ENCODE results near the gene STXBP6.

STXBP6 gene

DNA sequence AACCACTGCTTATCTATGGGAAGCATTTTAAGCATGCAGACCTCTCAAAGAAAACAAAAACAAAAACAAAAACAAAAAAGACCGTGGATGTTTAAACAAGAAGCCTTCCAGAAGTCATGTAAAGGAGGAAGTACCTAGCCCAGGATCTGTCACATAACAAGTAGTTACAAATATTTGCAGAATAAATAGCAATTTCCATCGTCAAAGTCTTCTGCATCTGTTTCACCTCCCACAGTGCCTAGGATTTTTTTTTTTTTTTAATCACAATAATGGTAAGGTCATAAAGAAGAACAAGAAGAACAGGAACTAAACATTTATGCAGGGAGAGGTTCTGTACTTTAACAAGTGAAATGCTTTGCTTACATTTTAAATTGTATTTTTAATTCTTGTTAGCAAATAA is 2.4 kb upstream of the STXBP6 start:
- intact Hi-C loops (cut with DNase I; ENCODE audit: low total_unique reads): no loop called here
- TF ChIP-seq CTCF (IDR thresholded peaks at IDR 0.05): no peak
- H3K27me3 ChIP-seq: peaks cover 0 to 22% of the 10 kb centered on the region in 2 donors

DNA sequence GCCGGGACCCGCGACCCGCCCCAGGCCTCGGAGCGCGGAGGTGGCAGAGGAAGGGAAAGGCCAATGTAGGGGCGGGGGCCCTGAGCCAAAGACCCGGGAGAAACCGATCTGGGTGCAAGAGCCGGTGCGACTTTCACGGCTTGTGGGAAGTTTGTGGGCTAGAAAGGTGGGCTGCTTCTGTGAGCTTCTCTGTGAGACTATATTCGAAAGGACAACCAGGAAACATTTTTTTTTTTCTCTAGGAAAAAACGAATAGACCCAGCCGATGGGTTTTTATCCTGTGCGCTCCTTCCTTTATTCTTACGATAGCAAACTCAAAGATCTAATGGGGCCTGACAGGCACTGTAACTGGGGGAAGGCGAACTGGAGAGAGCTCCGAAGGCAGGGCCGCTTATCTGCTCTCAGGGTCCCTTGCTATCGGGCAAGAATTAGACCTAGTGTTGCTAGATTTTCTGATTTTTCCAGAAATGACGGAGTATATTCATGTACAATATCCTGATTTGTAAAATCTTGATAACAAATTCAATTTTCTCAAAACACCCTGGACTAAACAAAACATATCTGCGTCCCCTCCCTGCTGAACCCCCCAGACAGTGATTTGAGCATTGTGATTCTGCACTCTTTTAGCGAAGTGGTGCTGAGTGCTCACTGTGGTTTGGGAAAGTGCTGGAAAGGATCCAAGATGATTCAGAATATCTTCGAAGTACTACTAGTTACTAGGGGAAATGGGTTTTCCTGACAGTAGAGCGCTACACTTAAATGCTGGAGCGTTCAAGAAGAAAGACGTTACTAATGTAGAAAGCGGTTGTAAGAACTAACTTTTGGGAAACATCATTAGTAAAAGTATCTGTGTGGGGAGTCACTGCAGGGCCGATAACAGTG is 563 bp upstream of the STXBP6 start:
- H3K27me3 ChIP-seq: peaks cover 0 to 22% of the 10 kb centered on the region in 2 donors
- H3K36me3 ChIP-seq: no peaks in the 10 kb centered on the region
- peaks cover 0 to 31% (median 25%) of the 10 kb centered on the region in 4 donors for H3K4me1 ChIP-seq
- no peaks in the 10 kb centered on the region for H3K9me3 ChIP-seq
- peak overlapping the region; percentile 52 to 69 for H3K4me3 ChIP-seq
- intact Hi-C loops (cut with DNase I; ENCODE audit: low total_unique reads): no loop called here
- no peak for DNase-seq
- H3K27ac ChIP-seq: peak overlapping the region in 1 of 2 donors; percentile 2
- no peak for TF ChIP-seq CTCF (IDR thresholded peaks at IDR 0.05)

More for the DNA sequence above, 2.4 kb upstream of the STXBP6 start:
- Histone ChIP-seq H3K27ac (no peak overlapping the region), H3K9me3 (no peaks in the 10 kb centered on the region), H3K4me3 (no peak overlapping the region), H3K4me1 (peaks cover 0 to 31% (median 25%) of the 10 kb centered on the region in 4 donors), H3K36me3 (no peaks in the 10 kb centered on the region)
- no peak for DNase-seq

DNA sequence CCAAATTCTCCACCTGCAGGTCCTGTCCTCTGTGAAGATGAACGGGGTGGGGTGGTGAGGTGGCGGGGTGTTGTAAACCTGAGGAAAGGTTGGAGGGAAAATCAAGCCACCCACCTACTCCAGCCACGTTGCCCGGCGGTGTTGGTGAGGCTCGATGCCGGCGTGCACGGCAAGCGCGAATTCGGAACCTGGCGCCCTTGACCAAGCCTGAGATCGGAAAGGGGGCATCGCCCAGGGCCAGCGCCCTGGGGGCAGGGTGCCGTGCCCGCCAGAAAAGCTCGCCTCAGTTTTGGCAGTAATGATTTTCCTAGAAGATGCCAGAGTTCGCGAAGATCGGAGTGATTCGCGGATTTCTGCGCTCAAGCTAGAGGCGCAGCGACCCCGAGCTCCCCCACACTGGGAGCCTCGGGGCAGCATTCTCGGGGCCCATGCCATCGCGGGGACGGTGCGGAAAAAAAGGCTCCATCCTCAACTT is 817 bp downstream of the STXBP6 start:
- Histone ChIP-seq H3K36me3 (no peaks in the 10 kb centered on the region), H3K9me3 (no peaks in the 10 kb centered on the region), H3K27ac (no peak overlapping the region), H3K4me3 (peak overlapping the region; percentile 52 to 69), H3K27me3 (peaks cover 0 to 16% of the 10 kb centered on the region in 2 donors), H3K4me1 (peaks cover 0 to 31% (median 25%) of the 10 kb centered on the region in 4 donors)
- no peak for TF ChIP-seq CTCF (IDR thresholded peaks at IDR 0.05)
- DNase-seq: no peak
- intact Hi-C loops (cut with DNase I; ENCODE audit: low total_unique reads): no loop called here

DNA sequence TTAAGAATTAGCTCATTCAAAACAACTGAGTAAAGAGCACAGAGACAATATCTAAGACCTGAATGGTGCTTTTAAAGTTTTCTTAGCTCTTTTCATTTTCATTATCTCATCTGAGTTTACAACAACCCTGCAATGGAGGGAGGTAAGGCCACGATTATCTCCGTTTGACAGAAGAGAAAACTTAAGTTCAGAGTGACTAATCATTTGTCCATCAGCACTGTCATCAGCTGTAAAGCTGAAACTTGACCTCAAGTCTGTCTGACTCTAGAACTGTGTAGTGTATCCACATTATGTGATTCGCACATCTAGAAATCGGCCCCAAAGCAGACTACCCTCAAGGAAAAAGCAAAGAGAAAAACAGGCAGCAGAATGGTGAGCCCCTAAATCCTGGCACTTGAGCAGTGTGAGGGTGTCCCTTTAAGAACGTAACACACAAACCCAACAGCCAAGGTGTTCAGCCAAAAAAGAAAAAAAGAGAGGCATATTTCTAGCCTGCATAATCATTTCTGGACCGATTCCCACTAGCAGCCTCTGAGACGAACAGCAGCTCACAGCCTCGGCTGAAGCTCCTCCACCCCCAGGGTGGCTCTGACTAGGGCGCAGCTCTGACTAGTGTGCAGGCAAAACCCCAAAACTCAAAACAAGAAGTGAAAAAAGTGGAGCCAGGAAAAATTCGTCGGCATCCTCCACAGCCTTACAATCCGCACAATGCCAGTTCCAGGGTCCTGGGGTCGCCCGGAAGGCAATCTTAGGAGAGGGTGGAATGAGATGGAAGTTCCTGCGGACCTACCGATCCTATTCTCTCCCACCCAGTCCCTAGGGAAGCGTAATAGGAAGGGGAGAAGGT is 1.6 kb downstream of the STXBP6 start:
- H3K9me3 ChIP-seq: no peaks in the 10 kb centered on the region
- no peaks in the 10 kb centered on the region for H3K36me3 ChIP-seq
- peaks cover 0 to 16% of the 10 kb centered on the region in 2 donors for H3K27me3 ChIP-seq
- no peak for TF ChIP-seq CTCF (IDR thresholded peaks at IDR 0.05)
- intact Hi-C loops (cut with DNase I; ENCODE audit: low total_unique reads): no loop called here
- no peak overlapping the region for H3K27ac ChIP-seq
- H3K4me1 ChIP-seq: peaks cover 0 to 31% (median 25%) of the 10 kb centered on the region in 4 donors
- peak in 1 of 2 donors; percentile 30 for DNase-seq
- peak overlapping the region; percentile 52 to 69 for H3K4me3 ChIP-seq

- TF ChIP-seq CTCF (IDR thresholded peaks at IDR 0.05): no peak
- Histone ChIP-seq H3K9me3 (no peaks in the 10 kb centered on the region), H3K36me3 (no peaks in the 10 kb centered on the region), H3K4me3 (no peak overlapping the region), H3K27ac (no peak overlapping the region), H3K4me1 (peaks cover 0 to 31% (median 25%) of the 10 kb centered on the region in 4 donors), H3K27me3 (peaks cover 0 to 7% of the 10 kb centered on the region in 2 donors)
- intact Hi-C loops (cut with DNase I; ENCODE audit: low total_unique reads): no loop called here
- no peak for DNase-seq
These were observed 3.5 kb downstream of the STXBP6 start for GRCh38 chr14:25046301-25046943.
